HepG2 (cell line): ENCODE measurements around the gene FAAP100. TPM values are rescaled to one million over a fixed set of nuclear protein-coding genes. Genes with fewer than 3 reads are reported as not detected.
A peak's percentile ranks its signal among the peaks of the same experiment; 100 is the strongest.

Experiments
- ASH2L ChIP-seq: fragments of 300-600, 200-600 bp; sonication (generic); IDR thresholded peaks from 2 replicates; pipeline ENCODE4 v1.7.0; 2017; ENCODE audit warnings: low read depth, mild to moderate bottlenecking, moderate library complexity, mixed read lengths, low read length; ENCODE audit not compliant: insufficient read length
- CBX5 ChIP-seq: sonication (generic); formaldehyde crosslinking; IDR thresholded peaks from 2 replicates; pipeline ENCODE4 v1.4.0; 2020; ENCODE audit warnings: missing genetic modification reagents, borderline replicate concordance
- HOXA7 ChIP-seq: sonication (generic); formaldehyde crosslinking; IDR thresholded peaks from 2 replicates; pipeline ENCODE4 v1.8.1; 2022; ENCODE audit warnings: mild to moderate bottlenecking, missing genetic modification reagents, moderate library complexity
- KLF11 ChIP-seq: IDR thresholded peaks from 2 replicates; pipeline ENCODE4 v1.6.1; 2016; ENCODE audit warnings: missing compliant biosample characterization
- KLF13 ChIP-seq: sonication (generic); formaldehyde crosslinking; IDR thresholded peaks from 2 replicates; pipeline ENCODE4 v1.4.0; 2020; ENCODE audit warnings: mild to moderate bottlenecking, missing genetic modification reagents
- NR2C2 ChIP-seq: sonication (generic); formaldehyde crosslinking; IDR thresholded peaks from 2 replicates; pipeline ENCODE4 v1.4.0; 2020; ENCODE audit warnings: missing genetic modification reagents, mild to moderate bottlenecking, moderate library complexity, borderline replicate concordance
- PHF8 ChIP-seq: sonication (generic); formaldehyde crosslinking; IDR thresholded peaks from 2 replicates; pipeline ENCODE4 v1.5.0; 2020; ENCODE audit warnings: missing genetic modification reagents
- RBFOX2 ChIP-seq: fragments of 200-400 bp; formaldehyde crosslinking; IDR thresholded peaks from 2 replicates; pipeline ENCODE4 v1.6.1; 2017; ENCODE audit warnings: low read depth, mild to moderate bottlenecking, low read length
- TEAD3 ChIP-seq: optimal IDR thresholded peaks from 2 replicates; pipeline ENCODE3; 2016; ENCODE audit warnings: borderline replicate concordance
- XRCC5 ChIP-seq: fragments of 200-400 bp; formaldehyde crosslinking; optimal IDR thresholded peaks from 2 replicates; pipeline ENCODE3; 2017; ENCODE audit warnings: mild to moderate bottlenecking, low read length
- ZC3H13 ChIP-seq: sonication (generic); formaldehyde crosslinking; IDR thresholded peaks from 2 replicates; pipeline ENCODE4 v1.8.1; 2023; ENCODE audit warnings: mild to moderate bottlenecking, missing genetic modification reagents, moderate library complexity
- ZNF251 ChIP-seq: sonication (generic); formaldehyde crosslinking; IDR thresholded peaks from 2 replicates; pipeline ENCODE4 v1.9.0; 2021; ENCODE audit warnings: mild to moderate bottlenecking, missing genetic modification reagents
- ZNF350 ChIP-seq: sonication (generic); formaldehyde crosslinking; IDR thresholded peaks from 2 replicates; pipeline ENCODE4 v1.4.0; 2020; ENCODE audit warnings: mild to moderate bottlenecking, low read depth, missing genetic modification reagents, borderline replicate concordance
- ZNF570 ChIP-seq: sonication (generic); formaldehyde crosslinking; IDR thresholded peaks from 2 replicates; pipeline ENCODE4 v1.4.0; 2020; ENCODE audit warnings: mild to moderate bottlenecking, missing genetic modification reagents, borderline replicate concordance
- ZNF589 ChIP-seq: sonication (generic); formaldehyde crosslinking; conservative IDR thresholded peaks from 2 replicates; pipeline ENCODE4 v1.8.0; 2022; ENCODE audit warnings: mild to moderate bottlenecking, moderate library complexity, missing genetic modification reagents
- polyA plus RNA-seq, 8 experiments: library from polyadenylated mRNA; depleted of rRNA in 3 of 8; stranded (reverse) in 7 of 8; unstranded in 1 of 8; fragments of >200 nt; fragmentation: Illumina TruSeq in 4 of 8; extraction: Trizol in 4 of 8; gene quantifications; 2 replicates each; pipeline versions ENCODE4 v1.2.1 to v1.2.3, GENCODE V29; 2011 to 2016; ENCODE audit warnings: low read depth in 4 of 8, missing spikeins in 1 of 8, mixed read lengths in 1 of 8; ENCODE audit not compliant: insufficient read depth in 1 of 8
- total RNA-seq, 5 experiments: library from RNA; depleted of rRNA; stranded (reverse); fragments of >200 nt; fragmentation: Illumina TruSeq; extraction: Trizol; gene quantifications; 2 replicates each; pipeline ENCODE4 v1.2.3, GENCODE V29; 2016; ENCODE audit warnings: low read depth in 1 of 5
- TF ChIP-seq, protein P1 (sequence below): sonication (generic); formaldehyde crosslinking; IDR thresholded peaks from 2 replicates; pipeline ENCODE4 v1.4.0; 2020; ENCODE audit warnings: mild to moderate bottlenecking, missing genetic modification reagents
- TF ChIP-seq, protein P2 (sequence below): sonication (generic); formaldehyde crosslinking; IDR thresholded peaks from 2 replicates; pipeline ENCODE4 v1.5.1; 2020; ENCODE audit warnings: mild to moderate bottlenecking, missing genetic modification reagents, moderate library complexity
- TF ChIP-seq, protein P3 (sequence below): sonication (generic); formaldehyde crosslinking; IDR thresholded peaks from 2 replicates; pipeline ENCODE4 v1.4.0; 2020; ENCODE audit warnings: low read depth, mild to moderate bottlenecking, missing genetic modification reagents
- TF ChIP-seq, protein P4 (sequence below): sonication (generic); formaldehyde crosslinking; IDR thresholded peaks from 2 replicates; pipeline ENCODE4 v1.5.1; 2020; ENCODE audit warnings: mild to moderate bottlenecking, moderate library complexity, missing genetic modification reagents

The FAAP100 gene
- total and polyA plus RNA-seq, 2 of the 13 experiments (the other 11 are each of a cell fraction or from before 2014, with no cell fraction given): 7.6 to 20.8 TPM

DNA sequence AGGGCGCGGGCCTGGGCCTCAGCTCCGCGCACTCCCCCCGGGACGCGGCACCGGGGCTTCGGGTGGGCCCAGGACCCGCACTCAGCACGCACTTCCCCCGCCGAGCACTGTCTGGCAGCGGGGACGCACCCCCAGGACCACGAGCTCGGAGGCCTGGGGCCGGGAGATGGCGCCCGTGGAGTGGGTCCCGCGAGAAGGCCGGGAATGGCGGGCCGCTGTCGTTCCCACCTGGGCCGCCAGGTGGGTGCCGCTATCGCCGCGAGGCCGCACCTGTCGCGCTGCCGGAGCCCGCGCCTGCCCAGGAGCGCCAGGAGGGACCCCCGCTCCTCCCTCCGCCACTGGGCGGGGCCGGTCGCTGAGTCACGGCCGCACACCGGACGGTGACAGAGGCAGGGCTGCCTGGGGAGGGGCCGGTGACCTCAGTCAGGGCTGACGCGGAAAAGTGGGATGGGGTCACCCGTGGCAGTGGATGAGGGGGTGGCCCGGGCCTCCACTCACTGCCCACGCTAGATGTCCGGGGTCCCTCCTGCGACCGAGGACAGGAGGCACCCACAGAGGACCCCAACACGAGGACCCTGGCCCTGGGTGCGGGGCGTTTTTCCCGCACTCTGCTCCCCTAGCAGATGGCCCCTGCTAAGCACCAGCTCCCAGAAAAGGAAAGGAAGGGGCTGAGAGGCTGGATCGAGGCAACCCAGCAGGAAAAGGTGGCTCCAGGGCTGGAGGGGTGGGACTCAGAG is 32.7 kb downstream of the FAAP100 start (continued):
- TF ChIP-seq, protein P1, sequence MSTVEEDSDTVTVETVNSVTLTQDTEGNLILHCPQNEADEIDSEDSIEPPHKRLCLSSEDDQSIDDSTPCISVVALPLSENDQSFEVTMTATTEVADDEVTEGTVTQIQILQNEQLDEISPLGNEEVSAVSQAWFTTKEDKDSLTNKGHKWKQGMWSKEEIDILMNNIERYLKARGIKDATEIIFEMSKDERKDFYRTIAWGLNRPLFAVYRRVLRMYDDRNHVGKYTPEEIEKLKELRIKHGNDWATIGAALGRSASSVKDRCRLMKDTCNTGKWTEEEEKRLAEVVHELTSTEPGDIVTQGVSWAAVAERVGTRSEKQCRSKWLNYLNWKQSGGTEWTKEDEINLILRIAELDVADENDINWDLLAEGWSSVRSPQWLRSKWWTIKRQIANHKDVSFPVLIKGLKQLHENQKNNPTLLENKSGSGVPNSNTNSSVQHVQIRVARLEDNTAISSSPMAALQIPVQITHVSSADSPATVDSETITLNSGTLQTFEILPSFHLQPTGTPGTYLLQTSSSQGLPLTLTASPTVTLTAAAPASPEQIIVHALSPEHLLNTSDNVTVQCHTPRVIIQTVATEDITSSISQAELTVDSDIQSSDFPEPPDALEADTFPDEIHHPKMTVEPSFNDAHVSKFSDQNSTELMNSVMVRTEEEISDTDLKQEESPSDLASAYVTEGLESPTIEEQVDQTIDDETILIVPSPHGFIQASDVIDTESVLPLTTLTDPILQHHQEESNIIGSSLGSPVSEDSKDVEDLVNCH (CRISPR knock-in tag): 0 out of 2 replicates have a peak, but pooled peaks have one; percentile 65
- TF ChIP-seq HOXA7 (CRISPR knock-in tag) (no peak), KLF11 (CRISPR knock-in tag) (no peak), ZNF350 (CRISPR knock-in tag) (0 out of 2 replicates have a peak, but pooled peaks have one; percentile 35), TEAD3 (peak; percentile 40), ZNF589 (CRISPR knock-in tag) (0 out of 2 replicates have a peak, but pooled peaks have one; percentile 57), ASH2L (no peak), XRCC5 (peak; percentile 29), PHF8 (peak; percentile 32; the same call in 1 of the 2 replicates), CBX5 (CRISPR knock-in tag) (peak; percentile 29; the same call in 1 of the 2 replicates), RBFOX2 (peak; percentile 30; the same call in 1 of the 2 replicates), ZC3H13 (CRISPR knock-in tag) (0 out of 2 replicates have a peak, but pooled peaks have one; percentile 50), ZNF570 (0 out of 2 replicates have a peak, but pooled peaks have one; percentile 49), KLF13 (CRISPR knock-in tag) (no peak), ZNF251 (CRISPR knock-in tag) (0 out of 2 replicates have a peak, but pooled peaks have one; percentile 47), NR2C2 (CRISPR knock-in tag) (peak; percentile 48)
- TF ChIP-seq, protein P2, sequence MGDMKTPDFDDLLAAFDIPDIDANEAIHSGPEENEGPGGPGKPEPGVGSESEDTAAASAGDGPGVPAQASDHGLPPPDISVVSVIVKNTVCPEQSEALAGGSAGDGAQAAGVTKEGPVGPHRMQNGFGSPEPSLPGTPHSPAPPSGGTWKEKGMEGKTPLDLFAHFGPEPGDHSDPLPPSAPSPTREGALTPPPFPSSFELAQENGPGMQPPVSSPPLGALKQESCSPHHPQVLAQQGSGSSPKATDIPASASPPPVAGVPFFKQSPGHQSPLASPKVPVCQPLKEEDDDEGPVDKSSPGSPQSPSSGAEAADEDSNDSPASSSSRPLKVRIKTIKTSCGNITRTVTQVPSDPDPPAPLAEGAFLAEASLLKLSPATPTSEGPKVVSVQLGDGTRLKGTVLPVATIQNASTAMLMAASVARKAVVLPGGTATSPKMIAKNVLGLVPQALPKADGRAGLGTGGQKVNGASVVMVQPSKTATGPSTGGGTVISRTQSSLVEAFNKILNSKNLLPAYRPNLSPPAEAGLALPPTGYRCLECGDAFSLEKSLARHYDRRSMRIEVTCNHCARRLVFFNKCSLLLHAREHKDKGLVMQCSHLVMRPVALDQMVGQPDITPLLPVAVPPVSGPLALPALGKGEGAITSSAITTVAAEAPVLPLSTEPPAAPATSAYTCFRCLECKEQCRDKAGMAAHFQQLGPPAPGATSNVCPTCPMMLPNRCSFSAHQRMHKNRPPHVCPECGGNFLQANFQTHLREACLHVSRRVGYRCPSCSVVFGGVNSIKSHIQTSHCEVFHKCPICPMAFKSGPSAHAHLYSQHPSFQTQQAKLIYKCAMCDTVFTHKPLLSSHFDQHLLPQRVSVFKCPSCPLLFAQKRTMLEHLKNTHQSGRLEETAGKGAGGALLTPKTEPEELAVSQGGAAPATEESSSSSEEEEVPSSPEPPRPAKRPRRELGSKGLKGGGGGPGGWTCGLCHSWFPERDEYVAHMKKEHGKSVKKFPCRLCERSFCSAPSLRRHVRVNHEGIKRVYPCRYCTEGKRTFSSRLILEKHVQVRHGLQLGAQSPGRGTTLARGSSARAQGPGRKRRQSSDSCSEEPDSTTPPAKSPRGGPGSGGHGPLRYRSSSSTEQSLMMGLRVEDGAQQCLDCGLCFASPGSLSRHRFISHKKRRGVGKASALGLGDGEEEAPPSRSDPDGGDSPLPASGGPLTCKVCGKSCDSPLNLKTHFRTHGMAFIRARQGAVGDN (CRISPR knock-in tag): peak; percentile 82; the same call in 1 of the 2 replicates
- TF ChIP-seq, protein P3, sequence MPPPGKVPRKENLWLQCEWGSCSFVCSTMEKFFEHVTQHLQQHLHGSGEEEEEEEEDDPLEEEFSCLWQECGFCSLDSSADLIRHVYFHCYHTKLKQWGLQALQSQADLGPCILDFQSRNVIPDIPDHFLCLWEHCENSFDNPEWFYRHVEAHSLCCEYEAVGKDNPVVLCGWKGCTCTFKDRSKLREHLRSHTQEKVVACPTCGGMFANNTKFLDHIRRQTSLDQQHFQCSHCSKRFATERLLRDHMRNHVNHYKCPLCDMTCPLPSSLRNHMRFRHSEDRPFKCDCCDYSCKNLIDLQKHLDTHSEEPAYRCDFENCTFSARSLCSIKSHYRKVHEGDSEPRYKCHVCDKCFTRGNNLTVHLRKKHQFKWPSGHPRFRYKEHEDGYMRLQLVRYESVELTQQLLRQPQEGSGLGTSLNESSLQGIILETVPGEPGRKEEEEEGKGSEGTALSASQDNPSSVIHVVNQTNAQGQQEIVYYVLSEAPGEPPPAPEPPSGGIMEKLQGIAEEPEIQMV (CRISPR knock-in tag): 0 out of 2 replicates have a peak, but pooled peaks have one; percentile 55
- TF ChIP-seq, protein P4, sequence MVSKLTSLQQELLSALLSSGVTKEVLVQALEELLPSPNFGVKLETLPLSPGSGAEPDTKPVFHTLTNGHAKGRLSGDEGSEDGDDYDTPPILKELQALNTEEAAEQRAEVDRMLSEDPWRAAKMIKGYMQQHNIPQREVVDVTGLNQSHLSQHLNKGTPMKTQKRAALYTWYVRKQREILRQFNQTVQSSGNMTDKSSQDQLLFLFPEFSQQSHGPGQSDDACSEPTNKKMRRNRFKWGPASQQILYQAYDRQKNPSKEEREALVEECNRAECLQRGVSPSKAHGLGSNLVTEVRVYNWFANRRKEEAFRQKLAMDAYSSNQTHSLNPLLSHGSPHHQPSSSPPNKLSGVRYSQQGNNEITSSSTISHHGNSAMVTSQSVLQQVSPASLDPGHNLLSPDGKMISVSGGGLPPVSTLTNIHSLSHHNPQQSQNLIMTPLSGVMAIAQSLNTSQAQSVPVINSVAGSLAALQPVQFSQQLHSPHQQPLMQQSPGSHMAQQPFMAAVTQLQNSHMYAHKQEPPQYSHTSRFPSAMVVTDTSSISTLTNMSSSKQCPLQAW: 0 out of 2 replicates have a peak, but pooled peaks have one; percentile 46
